ENCODE data around the gene CDH26. TPM values are rescaled to one million over a fixed set of nuclear protein-coding genes. Genes with fewer than 3 reads are reported as not detected.

CDH26 gene
- polyA plus RNA-seq, 3 donors: 0.22 to 1.2 (median 0.45) TPM

Other genes with a start within 250 kb of the CDH26 start
- 1 to 10 TPM; 1.0 to 8.1 (median 1.2) TPM for gene SYCP2, start 24.8 kb upstream of the CDH26 start, polyA plus RNA-seq
- gene PPP1R3D, start 18.1 kb upstream of the CDH26 start, polyA plus RNA-seq: 1 to 10 TPM; 2.6 to 3.6 (median 3.4) TPM
- gene FAM217B, start 18.0 kb upstream of the CDH26 start, polyA plus RNA-seq: 1 to 10 TPM; 1.5 to 3.8 (median 2.4) TPM

Measured in adipose tissue (tissue), 3 donors.